HG02642 (cell line): Measurements from ENCODE around the gene FLT3.
"Not testable (repeated sequence)": the region's sequence is repeated elsewhere in the genome, so short reads cannot be mapped to it uniquely, and the experiment has no call there.

Source experiments
- ATAC-seq: cut with Tn5 transposase; IDR thresholded peaks from one replicate; pipeline ENCODE4 v1.9.1; 2021; ENCODE audit warnings: mild to moderate bottlenecking; ENCODE audit not compliant: unreplicated experiment, poor library complexity

Gene FLT3

GRCh38 chr13:28101886-28102285 is 1.5 kb upstream of the FLT3 start:
- not testable (repeated sequence) for ATAC-seq

- no peak for ATAC-seq
Measured at GRCh38 chr13:28099396-28100149, 803 bp downstream of the FLT3 start.

GRCh38 chr13:28097503-28097902 is 2.9 kb downstream of the FLT3 start:
- ATAC-seq = no peak

DNA sequence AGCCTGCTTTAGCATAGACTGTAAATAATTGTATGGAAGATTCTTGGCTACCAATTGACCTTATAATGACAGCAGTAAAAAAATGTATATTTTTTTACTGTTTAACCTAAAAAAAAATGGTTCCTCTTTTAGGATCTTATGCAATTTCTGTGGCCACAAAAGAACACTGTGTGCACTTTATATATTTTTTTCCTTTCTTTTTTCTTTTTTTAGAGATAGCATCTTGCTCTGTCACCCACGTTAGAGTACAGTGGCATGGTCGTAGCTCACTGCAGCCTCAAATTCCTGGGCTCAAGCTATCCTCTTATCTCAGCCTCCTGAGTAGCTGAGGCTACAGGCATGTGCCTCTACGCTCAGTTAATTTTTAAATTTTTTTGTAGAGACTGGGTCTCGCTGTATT is 6.1 kb downstream of the FLT3 start:
- no peak for ATAC-seq

- ATAC-seq = no peak
Measured at GRCh38 chr13:28093881-28094280, 6.5 kb downstream of the FLT3 start.

GRCh38 chr13:28092431-28092830 is 7.9 kb downstream of the FLT3 start:
- no peak for ATAC-seq

GRCh38 chr13:28089065-28089464 is 11.3 kb downstream of the FLT3 start:
- ATAC-seq = no peak

GRCh38 chr13:28077820-28078219 is 22.6 kb downstream of the FLT3 start:
- ATAC-seq = not testable (repeated sequence)

GRCh38 chr13:28077231-28077630 is 23.1 kb downstream of the FLT3 start:
- no peak for ATAC-seq

DNA sequence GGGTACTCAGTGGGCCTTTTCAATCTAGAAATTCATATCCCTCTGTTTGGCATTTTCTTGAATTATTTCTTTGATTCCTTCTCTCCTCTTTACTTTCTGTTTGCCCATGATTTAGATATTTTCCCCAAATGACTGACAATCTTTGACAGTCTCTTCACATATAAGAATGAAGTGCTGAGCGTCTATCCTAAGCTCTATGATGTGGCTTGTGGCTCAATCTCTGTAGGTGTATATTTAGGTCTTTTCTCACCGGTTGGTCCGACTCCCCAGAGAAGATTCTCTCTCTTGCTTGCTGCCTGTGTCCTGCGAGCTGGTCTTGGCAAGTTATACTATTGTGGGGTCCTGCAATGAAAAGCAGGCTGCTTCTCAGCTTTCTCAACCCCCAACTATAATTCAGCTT is 29.0 kb downstream of the FLT3 start:
- no peak for ATAC-seq

- ATAC-seq = no peak
Measured at GRCh38 chr13:28067491-28067890, 32.9 kb downstream of the FLT3 start.

- ATAC-seq = no peak
Measured at GRCh38 chr13:28058866-28059613, 41.3 kb downstream of the FLT3 start.

DNA sequence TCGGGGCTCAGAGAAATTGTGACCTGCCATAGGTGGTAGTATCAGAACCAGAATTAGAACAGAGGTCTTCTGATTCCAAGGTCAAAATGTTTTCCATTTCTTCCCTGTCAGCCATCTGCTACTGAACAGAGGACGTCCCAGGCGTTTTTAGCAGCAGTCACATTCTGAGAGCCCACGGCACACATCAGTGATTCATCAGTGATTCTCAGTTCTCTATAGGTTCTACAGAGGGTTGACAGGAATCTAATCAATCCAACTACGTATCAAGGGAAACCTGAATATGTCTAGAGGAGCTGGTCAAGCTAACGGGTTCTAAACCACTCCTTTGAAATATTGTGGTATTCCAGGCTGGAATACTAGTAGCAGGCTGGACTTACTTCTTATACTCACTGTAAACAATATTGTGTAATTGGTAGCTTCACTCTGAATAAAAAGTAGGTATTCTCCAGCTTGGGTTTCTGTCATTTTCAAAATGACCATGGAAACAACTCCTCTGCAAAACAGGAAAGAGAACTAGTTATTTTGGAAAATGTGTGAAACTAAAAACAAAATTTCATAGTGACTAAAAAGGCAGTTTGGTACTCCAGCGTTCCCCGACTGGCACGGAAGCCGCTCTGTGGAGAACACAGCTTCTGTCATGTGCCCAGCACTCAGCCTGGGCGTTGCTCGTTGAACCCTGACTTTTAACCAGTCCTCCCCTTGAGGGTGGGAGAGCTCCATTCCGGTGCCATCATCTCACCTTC is 43.2 kb downstream of the FLT3 start:
- peak; percentile 70 for ATAC-seq

GRCh38 chr13:28056426-28056825 is 44.0 kb downstream of the FLT3 start:
- no peak for ATAC-seq

- no peak for ATAC-seq
Measured at GRCh38 chr13:28055357-28055756, 45.0 kb downstream of the FLT3 start.

- ATAC-seq = no peak
Measured at GRCh38 chr13:28052945-28053344, 47.4 kb downstream of the FLT3 start.

DNA sequence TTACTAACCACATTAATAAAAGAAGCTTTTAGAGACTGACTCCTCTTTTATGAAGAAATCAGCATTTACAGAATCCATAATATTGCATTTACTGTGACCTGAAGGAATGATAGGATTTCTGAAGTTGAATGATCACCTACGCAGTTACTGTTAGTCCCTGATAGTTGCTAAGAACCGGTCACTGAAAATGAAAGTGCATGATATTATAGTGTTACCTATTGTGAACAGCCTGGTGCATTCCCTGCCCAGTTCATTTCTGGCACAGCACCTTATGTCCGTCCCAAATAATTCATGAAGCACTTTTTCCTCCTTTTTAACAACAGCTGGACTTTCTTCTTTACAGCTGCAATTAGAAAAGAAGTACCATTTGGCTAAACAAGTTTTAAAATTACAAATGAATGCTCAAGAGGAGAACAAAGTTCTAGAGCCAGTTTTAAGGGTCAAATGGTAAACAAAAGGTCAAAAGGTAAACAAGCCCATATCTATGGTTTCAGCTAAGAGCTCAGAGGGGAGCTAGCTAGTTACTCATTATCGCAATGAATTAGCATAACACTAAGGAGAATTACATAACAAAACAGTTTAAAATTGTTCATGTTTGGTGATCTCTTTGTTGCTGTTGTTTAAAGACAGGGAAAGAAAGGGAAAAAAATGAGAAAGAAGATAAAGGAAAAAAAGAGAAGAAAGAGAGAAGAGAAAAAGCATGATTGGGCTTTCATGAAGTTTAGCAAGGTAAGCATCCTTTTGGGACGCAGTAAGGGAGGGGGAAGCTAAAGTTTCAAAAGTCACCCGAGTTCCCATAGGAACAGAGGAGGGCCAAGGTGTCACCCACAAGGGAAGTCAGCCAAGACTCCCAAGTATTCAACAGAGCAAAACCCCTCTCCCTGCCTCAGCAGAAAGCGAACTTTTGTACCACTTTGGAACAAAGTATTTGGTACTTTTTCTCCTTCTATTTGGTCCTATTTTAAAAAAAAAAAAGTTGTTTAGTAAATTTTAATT is 50.2 kb downstream of the FLT3 start:
- ATAC-seq = peak; percentile 45

DNA sequence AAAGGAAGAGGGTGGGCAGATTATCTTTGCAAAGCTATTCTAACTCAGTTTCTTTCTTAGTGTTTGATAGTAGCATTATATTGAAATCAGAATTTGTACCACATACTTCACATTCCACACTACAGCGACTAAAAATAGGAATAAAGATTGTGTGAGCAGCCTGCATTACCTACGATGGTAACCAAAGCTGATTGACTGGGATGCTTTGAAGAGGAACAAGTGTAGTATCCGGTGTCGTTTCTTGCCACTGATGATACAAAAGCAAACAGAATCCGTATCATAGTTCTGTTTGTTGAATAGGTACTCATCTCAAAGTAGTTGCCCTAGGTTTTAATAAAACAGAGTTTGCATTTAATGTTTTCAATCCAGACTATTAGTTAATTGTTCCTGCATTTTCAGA is 51.2 kb downstream of the FLT3 start:
- no peak for ATAC-seq

DNA sequence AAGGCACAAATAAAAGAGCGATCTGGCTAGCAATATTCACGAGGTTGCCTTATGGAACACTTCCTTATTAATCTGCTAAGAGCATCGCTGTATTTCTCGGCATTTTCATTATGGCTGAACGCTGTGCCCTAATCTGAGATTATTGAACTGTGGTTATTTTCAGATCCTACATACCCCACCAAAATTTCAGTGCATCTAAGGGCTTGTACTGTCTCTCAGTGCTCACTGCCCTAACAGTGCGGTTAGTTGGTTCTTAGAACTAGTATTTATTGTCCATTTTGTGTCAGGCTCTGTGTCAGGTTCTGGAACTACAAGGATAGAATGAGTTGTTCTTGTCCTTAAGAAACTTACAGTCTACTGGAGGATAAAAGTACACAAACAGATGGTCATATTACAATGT is 51.6 kb downstream of the FLT3 start:
- ATAC-seq = no peak
